ENCODE data around the gene ARID3C.

GRCh38 chr9:34574571-34574970 lies 54.3 kb downstream of the ARID3C start:
- TF ChIP-seq CTCF (IDR thresholded peaks at IDR 0.05) (no peak), YY1 (IDR thresholded peaks at IDR 0.05; ENCODE audit: low read depth) (no peak), POLR2AphosphoS5 (IDR thresholded peaks at IDR 0.05; ENCODE audit: low read depth, low read length) (no peak), JUND (IDR thresholded peaks at IDR 0.05) (no peak)
- TF ChIP-seq, protein P1, sequence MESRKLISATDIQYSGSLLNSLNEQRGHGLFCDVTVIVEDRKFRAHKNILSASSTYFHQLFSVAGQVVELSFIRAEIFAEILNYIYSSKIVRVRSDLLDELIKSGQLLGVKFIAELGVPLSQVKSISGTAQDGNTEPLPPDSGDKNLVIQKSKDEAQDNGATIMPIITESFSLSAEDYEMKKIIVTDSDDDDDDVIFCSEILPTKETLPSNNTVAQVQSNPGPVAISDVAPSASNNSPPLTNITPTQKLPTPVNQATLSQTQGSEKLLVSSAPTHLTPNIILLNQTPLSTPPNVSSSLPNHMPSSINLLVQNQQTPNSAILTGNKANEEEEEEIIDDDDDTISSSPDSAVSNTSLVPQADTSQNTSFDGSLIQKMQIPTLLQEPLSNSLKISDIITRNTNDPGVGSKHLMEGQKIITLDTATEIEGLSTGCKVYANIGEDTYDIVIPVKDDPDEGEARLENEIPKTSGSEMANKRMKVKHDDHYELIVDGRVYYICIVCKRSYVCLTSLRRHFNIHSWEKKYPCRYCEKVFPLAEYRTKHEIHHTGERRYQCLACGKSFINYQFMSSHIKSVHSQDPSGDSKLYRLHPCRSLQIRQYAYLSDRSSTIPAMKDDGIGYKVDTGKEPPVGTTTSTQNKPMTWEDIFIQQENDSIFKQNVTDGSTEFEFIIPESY (IDR thresholded peaks at IDR 0.05; ENCODE audit: borderline replicate concordance, low read depth), result no peak
